ENCODE data around the gene TFDP1. TPM values are rescaled to one million over a fixed set of nuclear protein-coding genes. Genes with fewer than 3 reads are reported as not detected.

The TFDP1 gene
- total and polyA plus RNA-seq, 4 experiments from 2014 or later = 20.7 to 63.4 (median 39.4) TPM

DNA sequence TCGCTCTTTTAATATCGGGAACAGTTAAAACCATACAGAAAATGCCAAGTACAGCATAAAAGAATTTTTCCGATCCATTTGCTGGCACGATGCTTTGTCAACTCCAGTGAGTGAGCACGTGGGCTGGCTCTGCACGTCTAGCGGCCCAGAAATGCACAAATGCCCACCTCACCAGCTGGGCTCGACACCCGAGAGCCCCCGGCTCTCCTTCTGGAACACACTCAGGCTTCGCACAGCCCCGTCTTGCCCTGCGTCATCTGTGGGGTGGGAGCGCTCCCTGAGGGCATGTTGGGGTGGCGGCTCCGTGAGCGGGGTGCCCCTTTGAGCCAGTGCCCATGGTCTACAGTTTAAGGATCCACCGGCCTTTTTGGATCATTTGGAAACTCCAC, 48.9 kb downstream of the TFDP1 start:
- intact Hi-C loops (cut with micrococcal nuclease) = no loop called here
- H3K9me3 Mint-ChIP-seq = no peaks in the 10 kb centered on the region
- H3K27ac Mint-ChIP-seq = peak overlapping the region in 1 of 7 donors; percentile 31
- CTCF ChIA-PET (ENCODE audit: partially characterized antibody) = no interaction called here
- no peak overlapping the region for H3K27ac ChIP-seq (ENCODE audit: low read depth, low read length)
- no peak overlapping the region for H3K4me3 Mint-ChIP-seq
- POLR2A ChIA-PET (ENCODE audit: partially characterized antibody) = no interaction called here
- peaks cover 45% of the 10 kb centered on the region for H3K36me3 ChIP-seq (ENCODE audit: insufficient read depth, low read length)
- H3K4me1 ChIP-seq (ENCODE audit: insufficient read depth, low read length) = no peaks in the 10 kb centered on the region
- no peaks in the 10 kb centered on the region for H3K27me3 ChIP-seq (ENCODE audit: insufficient read depth, low read length)
- peaks cover 62 to 73% of the 10 kb centered on the region in 2 donors for H3K36me3 Mint-ChIP-seq
- H3K9me3 ChIP-seq (ENCODE audit: control insufficient read depth in 1 of 2, low read length in 2 of 2) = no peaks in the 10 kb centered on the region
- H3K4me3 ChIP-seq (ENCODE audit: low read length in 2 of 2) = no peak overlapping the region
- H3K4me1 Mint-ChIP-seq = peaks cover 0 to 5% (median 3%) of the 10 kb centered on the region in 4 donors
- H3K27me3 Mint-ChIP-seq = no peaks in the 10 kb centered on the region
- DNase-seq = no peak

- DNase-seq = peak in 3 of 5 donors; percentile 4 to 14 (median 5)
- Histone ChIP-seq H3K9me3 (ENCODE audit: control insufficient read depth in 1 of 2, low read length in 2 of 2) (no peaks in the 10 kb centered on the region), H3K4me3 (ENCODE audit: low read length in 2 of 2) (no peak overlapping the region), H3K4me1 (ENCODE audit: insufficient read depth, low read length) (no peaks in the 10 kb centered on the region), H3K27me3 (ENCODE audit: insufficient read depth, low read length) (no peaks in the 10 kb centered on the region), H3K27ac (ENCODE audit: low read depth, low read length) (no peak overlapping the region), H3K36me3 (ENCODE audit: insufficient read depth, low read length) (peaks cover 49% of the 10 kb centered on the region)
- Mint-ChIP-seq H3K36me3 (peaks cover 65 to 74% of the 10 kb centered on the region in 2 donors), H3K27me3 (no peaks in the 10 kb centered on the region), H3K4me1 (peaks cover 0 to 5% (median under 1%) of the 10 kb centered on the region in 4 donors), H3K27ac (peak overlapping the region in 2 of 7 donors; percentile 46 to 54), H3K9me3 (peaks cover 0 to 3% (median 0%) of the 10 kb centered on the region in 8 donors), H3K4me3 (peak overlapping the region in 1 of 8 donors; percentile 5)
- CTCF ChIA-PET (ENCODE audit: partially characterized antibody) = no interaction called here
- POLR2A ChIA-PET (ENCODE audit: partially characterized antibody) = no interaction called here
- intact Hi-C loops (cut with micrococcal nuclease) = loop anchor here (5.0 kb wide), 1 partner anchor 283 kb away; no protein-coding TSS in a partner anchor
Measured at GRCh38 chr13:113634279-113635047, 49.9 kb downstream of the TFDP1 start.

DNA sequence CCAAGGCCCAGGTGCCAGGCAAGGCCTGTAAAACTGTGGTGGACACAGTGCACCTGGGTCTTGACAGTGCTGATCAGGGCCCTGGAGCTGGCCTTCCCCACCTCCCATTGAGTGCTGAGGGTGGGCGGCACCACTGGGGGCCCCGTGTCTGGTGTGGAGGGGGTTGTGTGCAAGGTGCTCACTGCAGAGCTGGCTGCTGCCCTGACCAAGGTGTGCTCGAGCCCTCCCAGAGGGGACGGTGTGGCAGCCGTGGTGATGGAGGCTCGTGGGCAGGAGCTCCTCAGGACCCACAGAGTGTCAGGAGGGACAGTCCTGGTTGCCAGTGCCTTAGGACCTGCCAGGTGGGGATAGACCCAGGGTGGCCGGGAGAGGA, 50.5 kb downstream of the TFDP1 start:
- Mint-ChIP-seq H3K4me1 (peaks cover 0 to 5% (median under 1%) of the 10 kb centered on the region in 4 donors), H3K27ac (no peak overlapping the region), H3K9me3 (peaks cover 0 to 3% (median 0%) of the 10 kb centered on the region in 8 donors), H3K4me3 (no peak overlapping the region), H3K27me3 (no peaks in the 10 kb centered on the region), H3K36me3 (peaks cover 70 to 76% of the 10 kb centered on the region in 2 donors)
- Histone ChIP-seq H3K27me3 (ENCODE audit: insufficient read depth, low read length) (no peaks in the 10 kb centered on the region), H3K27ac (ENCODE audit: low read depth, low read length) (no peak overlapping the region), H3K36me3 (ENCODE audit: insufficient read depth, low read length) (peaks cover 49% of the 10 kb centered on the region), H3K4me1 (ENCODE audit: insufficient read depth, low read length) (no peaks in the 10 kb centered on the region), H3K9me3 (ENCODE audit: control insufficient read depth in 1 of 2, low read length in 2 of 2) (no peaks in the 10 kb centered on the region), H3K4me3 (ENCODE audit: low read length in 2 of 2) (no peak overlapping the region)
- ChIA-PET CTCF (ENCODE audit: partially characterized antibody) (no interaction called here), POLR2A (ENCODE audit: partially characterized antibody) (no interaction called here)
- intact Hi-C loops (cut with micrococcal nuclease) = loop anchor here (5.0 kb wide), 1 partner anchor 282 kb away; no protein-coding TSS in a partner anchor
- DNase-seq = no peak

- intact Hi-C loops (cut with micrococcal nuclease) = loop anchor here (5.0 kb wide), 1 partner anchor 282 kb away; no protein-coding TSS in a partner anchor
- H3K36me3 Mint-ChIP-seq = peaks cover 77% of the 10 kb centered on the region in 2 donors
- ChIA-PET POLR2A (ENCODE audit: partially characterized antibody) (no interaction called here), CTCF (ENCODE audit: partially characterized antibody) (no interaction called here)
- H3K4me3 Mint-ChIP-seq = no peak overlapping the region
- DNase-seq = no peak
- Histone ChIP-seq H3K27ac (ENCODE audit: low read depth, low read length) (no peak overlapping the region), H3K27me3 (ENCODE audit: insufficient read depth, low read length) (no peaks in the 10 kb centered on the region), H3K9me3 (ENCODE audit: control insufficient read depth in 1 of 2, low read length in 2 of 2) (no peaks in the 10 kb centered on the region), H3K4me1 (ENCODE audit: insufficient read depth, low read length) (no peaks in the 10 kb centered on the region), H3K36me3 (ENCODE audit: insufficient read depth, low read length) (peaks cover 49% of the 10 kb centered on the region), H3K4me3 (ENCODE audit: low read length in 2 of 2) (no peak overlapping the region)
- peaks cover 0 to 5% (median under 1%) of the 10 kb centered on the region in 4 donors for H3K4me1 Mint-ChIP-seq
- no peaks in the 10 kb centered on the region for H3K27me3 Mint-ChIP-seq
- peaks cover 0 to 5% (median 0%) of the 10 kb centered on the region in 8 donors for H3K9me3 Mint-ChIP-seq
- no peak overlapping the region for H3K27ac Mint-ChIP-seq
Measured at GRCh38 chr13:113635709-113636108, 51.2 kb downstream of the TFDP1 start.

GRCh38 chr13:113636266-113636963, 51.9 kb downstream of the TFDP1 start:
- Histone ChIP-seq H3K27me3 (ENCODE audit: insufficient read depth, low read length) (no peaks in the 10 kb centered on the region), H3K36me3 (ENCODE audit: insufficient read depth, low read length) (peaks cover 49% of the 10 kb centered on the region), H3K27ac (ENCODE audit: low read depth, low read length) (no peak overlapping the region), H3K9me3 (ENCODE audit: control insufficient read depth in 1 of 2, low read length in 2 of 2) (no peaks in the 10 kb centered on the region), H3K4me3 (ENCODE audit: low read length in 2 of 2) (no peak overlapping the region), H3K4me1 (ENCODE audit: insufficient read depth, low read length) (no peaks in the 10 kb centered on the region)
- H3K27me3 Mint-ChIP-seq = no peaks in the 10 kb centered on the region
- no peak for DNase-seq
- intact Hi-C loops (cut with micrococcal nuclease) = loop anchor here (5.0 kb wide), 1 partner anchor 281 kb away; no protein-coding TSS in a partner anchor
- H3K36me3 Mint-ChIP-seq = peaks cover 77% of the 10 kb centered on the region in 2 donors
- peaks cover 0 to 5% (median under 1%) of the 10 kb centered on the region in 4 donors for H3K4me1 Mint-ChIP-seq
- H3K27ac Mint-ChIP-seq = no peak overlapping the region
- H3K9me3 Mint-ChIP-seq = peaks cover 0 to 7% (median 0%) of the 10 kb centered on the region in 8 donors
- POLR2A ChIA-PET (ENCODE audit: partially characterized antibody) = no interaction called here
- CTCF ChIA-PET (ENCODE audit: partially characterized antibody) = no interaction called here
- no peak overlapping the region for H3K4me3 Mint-ChIP-seq

- DNase-seq = no peak
- peaks cover 0 to 14% (median 0%) of the 10 kb centered on the region in 8 donors for H3K9me3 Mint-ChIP-seq
- H3K4me1 Mint-ChIP-seq = peaks cover 0 to 5% (median under 1%) of the 10 kb centered on the region in 4 donors
- H3K27ac Mint-ChIP-seq = no peak overlapping the region
- CTCF ChIA-PET (ENCODE audit: partially characterized antibody) = no interaction called here
- no peak overlapping the region for H3K27ac ChIP-seq (ENCODE audit: low read depth, low read length)
- H3K4me1 ChIP-seq (ENCODE audit: insufficient read depth, low read length) = no peaks in the 10 kb centered on the region
- intact Hi-C loops (cut with micrococcal nuclease) = loop anchor here (5.0 kb wide), 1 partner anchor 280 kb away; no protein-coding TSS in a partner anchor
- no peak overlapping the region for H3K4me3 Mint-ChIP-seq
- H3K4me3 ChIP-seq (ENCODE audit: low read length in 2 of 2) = no peak overlapping the region
- POLR2A ChIA-PET (ENCODE audit: partially characterized antibody) = no interaction called here
- peaks cover 44% of the 10 kb centered on the region for H3K36me3 ChIP-seq (ENCODE audit: insufficient read depth, low read length)
- H3K9me3 ChIP-seq (ENCODE audit: control insufficient read depth in 1 of 2, low read length in 2 of 2) = no peaks in the 10 kb centered on the region
- no peaks in the 10 kb centered on the region for H3K27me3 ChIP-seq (ENCODE audit: insufficient read depth, low read length)
- H3K27me3 Mint-ChIP-seq = no peaks in the 10 kb centered on the region
- H3K36me3 Mint-ChIP-seq = peaks cover 78 to 81% of the 10 kb centered on the region in 2 donors
Measured at GRCh38 chr13:113637262-113638160, 53.0 kb downstream of the TFDP1 start.
